Vagina (tissue), 2 donors: ENCODE measurements around the gene TUBB3. TPM values are rescaled to one million over a fixed set of nuclear protein-coding genes. Genes with fewer than 3 reads are reported as not detected.
"Not testable (repeated sequence)": the region's sequence is repeated elsewhere in the genome, so short reads cannot be mapped to it uniquely, and the experiment has no call there.

ENCODE experiments used
- DNase-seq, 2 donors: peaks; one replicate each; pipeline ENCODE4 v3.0.0-alpha.2; 2017; ENCODE audit errors: extremely low spot score in 2 of 2
- H3K27ac ChIP-seq: fragments of 200-600 bp; sonication (generic); one replicate; pipeline ENCODE4 v1.5.1; 2019
- H3K27me3 ChIP-seq: fragments of 200-600 bp; sonication (generic); one replicate; pipeline ENCODE4 v1.5.1; 2019
- H3K36me3 ChIP-seq, 2 donors: fragments of 200-600 bp; sonication (generic); one replicate each; pipeline ENCODE4 v1.5.1; 2017 to 2019
- H3K4me1 ChIP-seq: fragments of 200-600 bp; sonication (generic); one replicate; pipeline ENCODE4 v1.5.1; 2019
- H3K4me3 ChIP-seq, 2 donors: fragments of 200-600 bp; sonication (generic); 1 replicate in 1 of 2; 2 replicates in 1 of 2; pipeline ENCODE4 v1.5.1; 2016 to 2019
- H3K9me3 ChIP-seq: fragments of 200-600 bp; sonication (generic); one replicate; pipeline ENCODE4 v1.5.1; 2019
- POLR2A ChIP-seq, 2 donors: fragments of 450-650 bp; IDR thresholded peaks; one replicate each; pipeline ENCODE4 v1.6.1; 2017; ENCODE audit warnings: antibody characterized with exemption in 2 of 2, mild to moderate bottlenecking in 2 of 2, moderate library complexity in 2 of 2
- POLR2AphosphoS5 ChIP-seq, 2 donors: sonication (generic); formaldehyde crosslinking; IDR thresholded peaks; one replicate each; pipeline ENCODE4 v1.9.0; 2017; ENCODE audit warnings: antibody characterized with exemption in 2 of 2, mild to moderate bottlenecking in 2 of 2, low read depth in 1 of 2; ENCODE audit not compliant: insufficient read depth in 1 of 2
- intact Hi-C: fragments of 100-400 bp; cut with DNase I; formaldehyde crosslinking; loops from one replicate; pipeline ENCODE4 v1.15.1; 2023
- total RNA-seq: library from RNA; depleted of rRNA; stranded (reverse); fragments of >200 nt; gene quantifications from one replicate; pipeline ENCODE4 v1.2.3, GENCODE V29; 2016
- TF ChIP-seq, protein P1 (sequence below), 3 experiments: fragments of 450-650 bp in 2 of 3; fragments of 200-600 bp in 1 of 3; sonication (generic) in 1 of 3; IDR thresholded peaks; one replicate each; pipeline ENCODE4 v1.5.1; 2017 to 2019; ENCODE audit warnings: antibody characterized with exemption in 3 of 3, mild to moderate bottlenecking in 2 of 3, moderate library complexity in 2 of 3

TUBB3 gene
- 19.2 TPM for total RNA-seq

DNA sequence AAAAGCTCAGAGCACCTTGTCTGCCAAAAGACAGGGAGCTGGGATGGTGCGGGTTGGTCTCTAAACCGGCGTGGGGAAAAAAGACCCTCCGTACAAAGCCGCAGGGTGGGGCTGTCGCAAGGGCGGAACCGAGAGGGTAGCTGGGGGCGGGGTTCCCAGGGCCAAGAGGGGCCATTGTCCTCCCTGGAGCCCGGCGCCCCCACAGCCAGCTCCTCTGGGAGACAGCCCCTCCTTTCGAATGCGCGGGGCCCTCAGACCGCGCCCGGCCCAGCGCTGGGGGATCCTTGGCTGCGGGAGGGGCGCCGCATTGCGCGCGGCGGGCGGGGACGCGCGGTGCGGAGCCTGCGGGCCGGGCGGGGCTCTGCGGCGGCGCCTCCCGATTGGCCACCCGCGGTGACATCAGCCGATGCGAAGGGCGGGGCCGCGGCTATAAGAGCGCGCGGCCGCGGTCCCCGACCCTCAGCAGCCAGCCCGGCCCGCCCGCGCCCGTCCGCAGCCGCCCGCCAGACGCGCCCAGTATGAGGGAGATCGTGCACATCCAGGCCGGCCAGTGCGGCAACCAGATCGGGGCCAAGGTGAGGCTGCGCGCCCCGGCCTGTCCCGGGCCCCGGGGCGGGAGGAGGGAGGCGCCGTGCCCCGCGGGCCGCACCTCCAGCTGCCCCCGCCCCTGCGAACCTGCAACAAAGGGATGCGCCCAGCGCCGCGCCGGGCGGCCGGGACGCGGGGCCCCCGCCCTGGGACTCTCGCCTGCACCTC lies at the start of gene TUBB3:
Gene TUBB3, plus strand, starts transcription at position 459 of the 756 bp plus-strand sequence. Its CDS starts 60 bp downstream, at position 519.
- TF ChIP-seq POLR2AphosphoS5 (IDR thresholded peaks at IDR 0.05; ENCODE audit: insufficient read depth in 1 of 2, low read depth in 1 of 2) = peak in 1 of 2 donors; percentile 10
- TF ChIP-seq, protein P1, sequence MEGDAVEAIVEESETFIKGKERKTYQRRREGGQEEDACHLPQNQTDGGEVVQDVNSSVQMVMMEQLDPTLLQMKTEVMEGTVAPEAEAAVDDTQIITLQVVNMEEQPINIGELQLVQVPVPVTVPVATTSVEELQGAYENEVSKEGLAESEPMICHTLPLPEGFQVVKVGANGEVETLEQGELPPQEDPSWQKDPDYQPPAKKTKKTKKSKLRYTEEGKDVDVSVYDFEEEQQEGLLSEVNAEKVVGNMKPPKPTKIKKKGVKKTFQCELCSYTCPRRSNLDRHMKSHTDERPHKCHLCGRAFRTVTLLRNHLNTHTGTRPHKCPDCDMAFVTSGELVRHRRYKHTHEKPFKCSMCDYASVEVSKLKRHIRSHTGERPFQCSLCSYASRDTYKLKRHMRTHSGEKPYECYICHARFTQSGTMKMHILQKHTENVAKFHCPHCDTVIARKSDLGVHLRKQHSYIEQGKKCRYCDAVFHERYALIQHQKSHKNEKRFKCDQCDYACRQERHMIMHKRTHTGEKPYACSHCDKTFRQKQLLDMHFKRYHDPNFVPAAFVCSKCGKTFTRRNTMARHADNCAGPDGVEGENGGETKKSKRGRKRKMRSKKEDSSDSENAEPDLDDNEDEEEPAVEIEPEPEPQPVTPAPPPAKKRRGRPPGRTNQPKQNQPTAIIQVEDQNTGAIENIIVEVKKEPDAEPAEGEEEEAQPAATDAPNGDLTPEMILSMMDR (IDR thresholded peaks at IDR 0.05) = no peak
- TF ChIP-seq POLR2A (IDR thresholded peaks at IDR 0.05) = peak in 1 of 2 donors; percentile 46
- Histone ChIP-seq H3K27ac (peak within 1 kb of the TSS; percentile 88), H3K9me3 (no peaks in the 10 kb centered on the region), H3K36me3 (no peaks in the 10 kb centered on the region), H3K4me1 (peaks cover 58% of the 10 kb centered on the region), H3K4me3 (peak within 1 kb of the TSS; percentile 63 to 71), H3K27me3 (no peaks in the 10 kb centered on the region)
- intact Hi-C loops = no loop called here
- no peak for DNase-seq

GRCh38 chr16:89873972-89874689 lies 49.0 kb upstream of the TUBB3 start:
- Histone ChIP-seq H3K27me3 (no peaks in the 10 kb centered on the region), H3K9me3 (no peaks in the 10 kb centered on the region), H3K36me3 (peaks cover 0 to 8% of the 10 kb centered on the region in 2 donors), H3K4me3 (peak overlapping the region; percentile 97 to 99), H3K27ac (peak overlapping the region; percentile 100), H3K4me1 (peaks cover 26% of the 10 kb centered on the region)
- TF ChIP-seq, protein P1 (IDR thresholded peaks at IDR 0.05) = no peak
- no peak for TF ChIP-seq POLR2A (IDR thresholded peaks at IDR 0.05)
- TF ChIP-seq POLR2AphosphoS5 (IDR thresholded peaks at IDR 0.05; ENCODE audit: insufficient read depth in 1 of 2, low read depth in 1 of 2) = no peak
- DNase-seq = peak in 1 of 2 donors; percentile 97
- intact Hi-C loops = no loop called here

DNA sequence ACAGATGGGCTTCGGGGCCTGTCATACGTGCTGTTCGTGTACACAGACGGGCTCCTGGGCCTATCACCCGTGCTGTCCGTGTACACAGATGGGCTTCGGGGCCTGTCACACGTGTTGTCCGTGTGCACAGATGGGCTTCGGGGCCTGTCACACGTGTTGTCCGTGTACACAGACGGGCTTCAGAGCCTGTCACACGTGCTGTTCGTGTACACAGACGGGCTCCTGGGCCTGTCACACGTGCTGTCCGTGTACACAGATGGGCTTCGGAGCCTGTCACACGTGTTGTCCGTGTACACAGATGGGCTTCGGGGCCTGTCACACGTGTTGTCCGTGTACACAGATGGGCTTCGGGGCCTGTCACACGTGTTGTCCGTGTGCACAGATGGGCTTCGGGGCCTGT lies 44.0 kb upstream of the TUBB3 start:
- DNase-seq, H3K27ac ChIP-seq, H3K9me3 ChIP-seq, H3K27me3 ChIP-seq, intact Hi-C loops, H3K4me3 ChIP-seq: not testable (repeated sequence)
- peaks cover 0 to 43% of the 10 kb centered on the region in 2 donors for H3K36me3 ChIP-seq
- peaks cover 26% of the 10 kb centered on the region for H3K4me1 ChIP-seq

DNA sequence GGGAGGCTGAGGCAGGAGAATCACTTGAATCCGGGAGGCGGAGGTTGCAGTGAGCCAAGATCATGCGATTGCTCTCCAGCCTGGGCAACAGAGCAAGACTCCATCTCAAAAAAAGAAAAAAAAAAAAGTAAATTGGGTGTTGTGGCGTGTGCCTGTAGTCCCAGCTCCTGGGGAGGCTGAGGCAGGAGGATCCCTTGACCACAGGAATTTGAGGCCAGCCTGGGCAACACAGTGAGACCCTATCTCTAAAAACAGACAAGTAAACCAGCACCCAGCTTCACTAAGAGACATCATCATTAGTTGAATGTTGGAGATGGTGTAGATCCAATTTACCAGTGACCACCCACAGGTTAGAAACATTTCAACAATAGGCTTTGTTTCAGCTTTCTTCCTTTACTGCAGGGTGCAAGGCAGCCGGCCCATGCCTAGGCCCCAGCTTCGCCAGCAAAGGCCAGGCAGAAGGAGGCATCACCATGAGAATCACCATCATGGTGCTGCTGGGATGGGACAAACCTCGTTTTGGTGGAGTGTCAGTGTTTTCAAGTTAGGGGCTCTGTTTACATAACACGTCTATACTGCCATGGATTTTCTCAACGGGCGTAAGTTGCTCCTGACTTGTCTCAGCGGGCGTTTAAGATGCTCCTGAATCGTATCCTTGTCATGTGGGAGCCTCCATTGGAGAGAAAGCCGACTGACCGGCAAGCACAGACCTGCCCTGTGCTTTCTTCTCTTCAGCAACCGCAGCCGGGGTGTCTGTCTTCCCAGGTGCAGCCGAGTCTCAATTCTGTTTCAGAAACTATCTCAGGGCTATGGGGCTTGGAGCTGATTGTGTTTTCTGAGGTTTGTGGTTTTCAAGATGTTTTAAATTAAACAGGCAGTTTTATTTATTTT lies 42.4 kb upstream of the TUBB3 start:
- H3K4me3 ChIP-seq = no peak overlapping the region
- TF ChIP-seq POLR2A (IDR thresholded peaks at IDR 0.05) = no peak
- TF ChIP-seq, protein P1 (IDR thresholded peaks at IDR 0.05) = no peak
- no peak for TF ChIP-seq POLR2AphosphoS5 (IDR thresholded peaks at IDR 0.05; ENCODE audit: insufficient read depth in 1 of 2, low read depth in 1 of 2)

DNA sequence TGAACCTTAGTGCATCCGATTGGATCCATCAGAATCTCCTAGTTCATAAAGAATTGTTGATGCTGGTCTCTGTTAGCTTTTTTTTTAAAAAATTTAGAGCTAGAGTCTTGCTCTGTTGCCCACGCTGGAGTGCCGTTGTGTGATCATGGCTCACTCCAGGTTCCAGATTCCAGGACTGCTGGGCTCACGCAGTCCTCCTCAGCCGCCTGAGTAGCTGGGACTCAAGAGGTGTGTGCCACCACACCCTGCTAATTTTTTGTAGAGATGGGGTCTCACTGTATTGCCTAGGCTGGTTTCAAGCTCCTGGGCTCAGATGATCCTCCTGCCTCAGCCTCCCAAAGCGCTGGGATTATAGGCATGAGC lies 41.8 kb upstream of the TUBB3 start:
- Histone ChIP-seq H3K4me3 (no peak overlapping the region), H3K4me1 (peaks cover 12% of the 10 kb centered on the region), H3K27ac (no peak overlapping the region), H3K27me3 (no peaks in the 10 kb centered on the region), H3K36me3 (peaks cover 0 to 62% of the 10 kb centered on the region in 2 donors), H3K9me3 (no peaks in the 10 kb centered on the region)
- DNase-seq = no peak
- TF ChIP-seq POLR2A (IDR thresholded peaks at IDR 0.05) (no peak), POLR2AphosphoS5 (IDR thresholded peaks at IDR 0.05; ENCODE audit: insufficient read depth in 1 of 2, low read depth in 1 of 2) (no peak)
- TF ChIP-seq, protein P1 (IDR thresholded peaks at IDR 0.05) = no peak
- intact Hi-C loops = no loop called here

More for the DNA sequence above, 42.4 kb upstream of the TUBB3 start:
- DNase-seq = no peak
- intact Hi-C loops = no loop called here
- Histone ChIP-seq H3K9me3 (no peaks in the 10 kb centered on the region), H3K4me1 (peaks cover 18% of the 10 kb centered on the region), H3K36me3 (peaks cover 0 to 56% of the 10 kb centered on the region in 2 donors), H3K27me3 (no peaks in the 10 kb centered on the region), H3K27ac (no peak overlapping the region)
